Measurements from ENCODE around the gene LCE1F.

Gene LCE1F

DNA sequence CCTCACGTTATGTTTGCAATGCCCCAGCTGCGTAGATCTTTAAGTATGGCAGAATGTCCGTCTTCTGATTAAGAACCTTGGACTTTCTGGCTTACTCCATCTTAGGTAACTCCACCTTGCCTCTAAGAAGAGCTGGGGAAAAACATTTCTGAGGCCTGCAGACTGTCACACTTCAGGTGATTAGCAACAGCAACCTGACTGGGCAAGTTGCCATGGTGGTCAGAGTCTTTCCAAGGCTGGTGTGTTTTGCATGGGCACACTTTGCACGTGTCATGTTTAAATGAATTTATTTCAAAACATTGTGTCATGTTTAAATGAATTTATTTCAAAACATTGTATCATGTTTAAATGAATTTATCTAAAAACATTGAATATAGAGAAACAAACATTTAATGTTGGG lies 16.3 kb upstream of the LCE1F start:
- Mint-ChIP-seq H3K4me1 (ENCODE audit: low read depth) (no peaks in the 10 kb centered on the region), H3K4me3 (no peak overlapping the region), H3K27ac (no peak overlapping the region), H3K27me3 (peaks cover 36% of the 10 kb centered on the region), H3K36me3 (ENCODE audit: low read depth) (no peaks in the 10 kb centered on the region), H3K9me3 (no peaks in the 10 kb centered on the region)
- DNase-seq, result no peak

DNA sequence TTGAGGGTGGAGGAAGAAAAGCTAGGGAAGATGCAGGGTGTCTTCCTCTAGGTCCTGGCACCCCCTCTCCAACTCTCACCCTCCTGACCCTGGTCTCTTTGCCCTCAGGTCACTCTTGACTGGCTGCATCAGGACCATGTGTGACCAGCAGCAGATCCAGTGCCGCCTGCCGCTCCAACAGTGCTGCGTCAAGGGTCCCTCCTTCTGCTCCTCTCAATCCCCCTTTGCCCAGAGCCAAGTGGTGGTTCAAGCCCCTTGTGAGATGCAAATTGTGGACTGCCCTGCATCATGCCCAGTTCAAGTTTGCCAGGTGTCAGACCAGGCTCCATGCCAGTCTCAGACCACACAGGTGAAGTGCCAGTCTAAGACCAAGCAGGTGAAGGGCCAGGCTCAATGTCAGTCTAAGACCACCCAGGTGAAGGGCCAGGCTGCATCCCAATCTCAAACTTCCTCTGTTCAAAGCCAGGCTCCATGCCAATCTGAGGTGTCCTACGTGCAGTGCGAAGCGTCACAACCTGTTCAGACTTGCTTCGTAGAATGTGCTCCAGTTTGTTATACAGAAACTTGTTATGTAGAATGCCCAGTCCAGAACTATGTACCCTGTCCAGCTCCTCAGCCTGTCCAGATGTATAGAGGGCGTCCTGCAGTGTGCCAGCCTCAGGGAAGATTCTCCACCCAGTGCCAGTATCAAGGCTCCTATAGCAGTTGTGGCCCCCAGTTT lies 15.3 kb upstream of the LCE1F start:
- H3K9me3 Mint-ChIP-seq, result no peaks in the 10 kb centered on the region
- no peak overlapping the region for H3K27ac Mint-ChIP-seq
- peaks cover 29% of the 10 kb centered on the region for H3K27me3 Mint-ChIP-seq
- no peaks in the 10 kb centered on the region for H3K36me3 Mint-ChIP-seq (ENCODE audit: low read depth)
- no peak for DNase-seq
- no peaks in the 10 kb centered on the region for H3K4me1 Mint-ChIP-seq (ENCODE audit: low read depth)
- H3K4me3 Mint-ChIP-seq, result no peak overlapping the region

DNA sequence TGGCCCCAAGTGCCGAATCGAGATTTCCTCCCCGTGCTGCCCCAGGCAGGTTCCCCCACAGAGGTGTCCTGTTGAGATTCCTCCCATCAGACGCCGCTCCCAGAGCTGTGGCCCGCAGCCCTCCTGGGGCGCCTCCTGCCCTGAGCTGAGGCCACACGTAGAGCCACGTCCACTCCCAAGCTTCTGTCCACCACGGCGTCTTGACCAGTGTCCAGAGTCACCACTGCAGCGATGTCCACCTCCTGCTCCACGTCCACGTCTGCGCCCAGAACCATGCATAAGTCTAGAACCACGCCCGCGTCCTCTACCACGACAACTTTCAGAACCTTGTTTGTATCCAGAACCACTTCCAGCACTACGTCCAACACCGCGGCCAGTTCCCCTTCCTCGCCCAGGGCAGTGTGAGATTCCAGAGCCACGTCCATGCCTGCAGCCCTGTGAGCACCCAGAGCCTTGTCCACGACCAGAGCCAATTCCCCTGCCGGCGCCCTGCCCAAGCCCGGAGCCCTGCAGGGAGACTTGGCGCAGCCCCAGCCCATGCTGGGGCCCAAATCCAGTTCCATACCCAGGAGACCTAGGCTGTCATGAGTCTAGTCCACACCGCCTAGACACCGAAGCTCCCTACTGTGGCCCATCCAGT lies 14.3 kb upstream of the LCE1F start:
- Mint-ChIP-seq H3K9me3 (no peaks in the 10 kb centered on the region), H3K27me3 (peaks cover 28% of the 10 kb centered on the region), H3K4me3 (no peak overlapping the region), H3K27ac (no peak overlapping the region), H3K4me1 (ENCODE audit: low read depth) (no peaks in the 10 kb centered on the region), H3K36me3 (ENCODE audit: low read depth) (no peaks in the 10 kb centered on the region)
- DNase-seq, result no peak

DNA sequence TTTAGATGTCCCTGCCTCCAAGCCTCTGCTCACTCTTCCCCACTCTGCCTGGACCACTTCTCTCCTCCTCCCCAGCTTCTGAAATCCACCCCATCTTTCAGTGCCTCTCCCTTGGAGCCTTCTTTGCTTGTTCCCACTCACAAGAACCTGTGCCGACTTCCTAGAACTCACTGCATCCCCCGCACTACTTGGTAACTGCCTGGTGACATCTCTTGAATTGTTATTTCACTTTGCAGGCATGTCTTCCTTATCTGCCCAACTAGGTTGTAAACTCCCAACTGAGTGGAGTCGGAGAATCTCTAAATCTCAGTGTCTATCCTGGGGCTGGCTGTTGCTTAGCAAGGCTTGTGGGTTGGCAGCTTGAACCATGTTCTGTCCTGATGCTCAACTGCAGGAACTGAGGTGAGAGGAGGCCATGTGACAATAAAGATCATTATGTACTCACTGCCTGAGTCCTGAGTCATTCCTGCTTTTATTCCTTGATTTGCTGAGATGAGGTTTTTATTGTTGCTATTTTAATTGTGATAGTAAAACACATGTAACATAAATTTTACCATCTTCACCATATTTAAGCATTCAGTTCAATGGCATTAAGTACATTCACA lies 13.2 kb upstream of the LCE1F start:
- peaks cover 24% of the 10 kb centered on the region for H3K27me3 Mint-ChIP-seq
- no peaks in the 10 kb centered on the region for H3K9me3 Mint-ChIP-seq
- DNase-seq, result no peak
- H3K4me3 Mint-ChIP-seq, result no peak overlapping the region
- H3K36me3 Mint-ChIP-seq (ENCODE audit: low read depth), result no peaks in the 10 kb centered on the region
- no peak overlapping the region for H3K27ac Mint-ChIP-seq
- H3K4me1 Mint-ChIP-seq (ENCODE audit: low read depth), result no peaks in the 10 kb centered on the region

DNA sequence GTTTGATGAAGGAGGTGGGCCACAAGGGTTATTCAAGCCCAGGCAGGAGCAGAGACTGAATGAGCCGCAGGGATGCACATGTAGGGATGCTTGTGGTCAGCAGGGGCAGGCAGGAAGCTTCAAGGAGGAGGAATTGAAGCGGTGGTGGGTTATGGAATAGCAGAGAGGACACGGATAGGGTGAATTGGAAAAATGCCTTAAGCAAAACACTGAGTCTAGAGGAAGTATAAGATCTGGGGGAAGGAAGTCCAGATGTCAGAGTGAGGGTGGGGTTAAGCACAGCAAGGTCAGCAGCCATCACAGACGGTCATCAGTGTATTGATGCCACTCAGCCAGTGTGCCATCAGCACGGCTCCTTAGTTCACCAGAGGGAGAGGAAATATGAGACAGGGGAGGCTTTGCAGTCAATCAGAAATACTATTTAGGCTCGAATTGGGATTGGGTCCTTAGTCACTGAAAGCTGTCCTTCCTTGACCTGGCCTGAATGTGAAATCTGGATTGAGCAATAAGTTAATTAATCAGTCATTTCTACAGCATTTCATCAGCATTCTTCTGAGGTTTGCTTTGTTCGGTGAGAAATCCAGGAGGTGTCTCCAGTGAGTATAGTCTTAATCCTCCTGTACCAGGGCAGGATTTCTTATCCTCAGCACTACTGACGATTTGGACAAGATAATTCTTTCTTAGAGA lies 6.0 kb upstream of the LCE1F start:
- no peak for DNase-seq
- Mint-ChIP-seq H3K9me3 (no peaks in the 10 kb centered on the region), H3K4me3 (no peak overlapping the region), H3K27me3 (peaks cover 5% of the 10 kb centered on the region), H3K36me3 (ENCODE audit: low read depth) (no peaks in the 10 kb centered on the region), H3K27ac (no peak overlapping the region), H3K4me1 (ENCODE audit: low read depth) (no peaks in the 10 kb centered on the region)

DNA sequence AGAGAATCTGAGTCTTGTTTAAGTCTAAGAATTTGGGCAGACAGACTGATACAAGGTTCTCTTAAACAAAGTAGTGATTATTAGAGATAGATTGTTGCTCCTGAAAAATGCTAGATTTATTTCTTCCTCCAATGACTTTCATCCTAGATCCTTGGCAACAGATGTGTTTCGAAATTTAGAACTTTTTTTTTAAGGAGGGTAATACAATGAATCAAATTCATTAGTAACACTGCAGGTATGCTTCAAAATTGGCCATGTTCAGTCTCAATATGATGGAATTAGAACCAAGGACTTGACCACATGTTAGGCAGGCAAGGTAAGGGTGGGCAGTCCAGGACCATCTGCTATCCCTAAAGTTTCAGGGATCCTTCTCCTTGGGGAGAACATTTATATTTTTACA lies 4.5 kb upstream of the LCE1F start:
- Mint-ChIP-seq H3K27ac (no peak overlapping the region), H3K9me3 (no peaks in the 10 kb centered on the region), H3K27me3 (peaks cover 16% of the 10 kb centered on the region), H3K4me3 (no peak overlapping the region), H3K4me1 (ENCODE audit: low read depth) (no peaks in the 10 kb centered on the region), H3K36me3 (ENCODE audit: low read depth) (no peaks in the 10 kb centered on the region)
- DNase-seq, result no peak

DNA sequence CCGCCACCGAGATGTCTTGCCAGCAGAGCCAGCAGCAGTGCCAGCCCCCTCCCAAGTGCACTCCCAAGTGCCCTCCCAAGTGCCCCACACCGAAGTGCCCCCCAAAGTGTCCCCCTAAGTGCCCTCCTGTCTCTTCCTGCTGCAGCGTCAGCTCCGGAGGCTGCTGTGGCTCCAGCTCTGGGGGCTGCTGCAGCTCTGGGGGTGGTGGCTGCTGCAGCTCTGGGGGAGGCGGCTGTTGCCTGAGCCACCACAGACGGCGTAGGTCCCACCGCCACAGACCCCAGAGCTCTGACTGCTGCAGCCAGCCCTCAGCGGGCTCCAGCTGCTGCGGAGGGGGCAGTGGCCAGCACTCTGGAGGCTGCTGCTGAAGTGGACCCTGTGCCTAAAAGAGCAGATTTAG lies 1.4 kb downstream of the LCE1F start:
- Mint-ChIP-seq H3K4me3 (no peak overlapping the region), H3K36me3 (ENCODE audit: low read depth) (no peaks in the 10 kb centered on the region), H3K27me3 (peaks cover 36% of the 10 kb centered on the region), H3K27ac (no peak overlapping the region), H3K9me3 (no peaks in the 10 kb centered on the region), H3K4me1 (ENCODE audit: low read depth) (no peaks in the 10 kb centered on the region)
- no peak for DNase-seq

DNA sequence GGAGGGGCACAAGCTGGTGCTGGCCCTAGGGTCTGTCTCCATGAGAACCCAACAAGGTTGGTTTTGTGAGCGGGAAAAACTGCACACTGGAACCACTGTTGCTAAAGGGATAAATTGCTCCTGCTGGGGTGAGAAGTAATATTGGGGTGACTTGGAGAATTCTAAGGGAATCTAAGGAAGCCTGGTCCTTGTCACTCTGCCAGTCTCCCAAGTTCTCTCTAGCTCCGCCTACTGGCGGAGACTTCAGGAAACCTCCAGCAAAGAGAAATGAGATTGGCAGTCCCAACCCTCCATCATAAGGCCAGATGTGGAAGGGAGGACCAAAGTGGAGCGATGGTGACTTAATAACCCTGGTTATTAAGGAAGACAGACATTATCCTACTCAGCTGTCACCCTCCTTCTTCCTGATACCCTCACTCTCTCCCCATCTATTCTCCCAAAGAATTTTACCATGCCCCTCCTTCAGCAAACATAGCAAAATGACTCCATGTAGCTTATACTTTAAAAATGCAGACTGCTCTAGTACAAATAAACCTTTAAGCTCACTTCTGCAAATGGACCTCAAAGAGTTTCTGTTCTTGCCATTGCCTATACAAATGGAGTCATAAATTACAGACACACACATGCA lies 2.7 kb downstream of the LCE1F start:
- Mint-ChIP-seq H3K27me3 (peaks cover 39% of the 10 kb centered on the region), H3K36me3 (ENCODE audit: low read depth) (no peaks in the 10 kb centered on the region), H3K9me3 (no peaks in the 10 kb centered on the region), H3K4me3 (no peak overlapping the region), H3K4me1 (ENCODE audit: low read depth) (no peaks in the 10 kb centered on the region), H3K27ac (no peak overlapping the region)
- DNase-seq, result no peak

DNA sequence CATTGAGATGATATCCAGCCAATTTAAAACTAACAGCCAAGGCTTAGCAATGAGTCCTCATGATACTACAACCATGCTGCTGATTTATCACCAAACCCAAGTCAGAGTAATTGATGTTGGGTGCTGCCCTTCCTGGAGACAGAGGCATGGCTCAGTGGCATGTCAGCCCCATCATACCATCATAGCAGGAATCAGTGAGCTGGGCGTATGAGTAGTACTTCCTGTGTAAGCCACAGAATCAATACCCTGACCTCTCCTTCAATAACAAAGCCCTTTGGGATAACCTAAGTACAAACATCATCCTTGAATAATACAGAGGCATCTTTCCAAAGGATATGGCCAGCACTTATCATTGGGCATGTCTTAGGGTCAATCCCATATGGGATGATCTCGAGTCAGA lies 8.2 kb downstream of the LCE1F start:
- Mint-ChIP-seq H3K4me3 (no peak overlapping the region), H3K27me3 (peaks cover 57% of the 10 kb centered on the region), H3K36me3 (ENCODE audit: low read depth) (no peaks in the 10 kb centered on the region), H3K27ac (no peak overlapping the region), H3K9me3 (no peaks in the 10 kb centered on the region), H3K4me1 (ENCODE audit: low read depth) (no peaks in the 10 kb centered on the region)
- no peak for DNase-seq

DNA sequence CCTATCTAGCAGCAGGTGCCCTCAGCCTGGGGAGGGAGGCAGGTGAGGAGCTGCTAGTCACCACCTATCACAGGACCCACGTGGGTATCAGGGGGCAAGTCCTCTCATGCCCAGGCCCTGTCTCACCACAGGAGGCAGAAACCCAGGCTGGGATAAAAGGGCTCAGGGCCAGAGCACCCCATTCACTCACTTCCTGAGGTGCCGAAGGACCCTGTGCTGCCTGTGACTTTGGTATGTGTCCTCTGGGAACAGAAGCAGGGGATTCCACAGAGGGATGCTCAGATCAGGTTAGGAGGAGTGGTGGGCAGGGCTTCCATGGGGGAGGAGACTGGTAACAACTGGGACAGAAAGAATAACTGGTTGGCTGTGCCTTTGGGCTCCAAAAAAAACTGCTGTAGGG lies 11.1 kb downstream of the LCE1F start, which contains the start of gene LCE1E:
Gene LCE1E (plus strand): TSS at position 181 of the 400 bp plus-strand sequence. CDS start 1,043 bp downstream, outside the sequence.
- Mint-ChIP-seq H3K4me3 (no peak within 1 kb of the TSS), H3K27ac (no peak within 1 kb of the TSS), H3K4me1 (ENCODE audit: low read depth) (no peaks in the 10 kb centered on the region), H3K36me3 (ENCODE audit: low read depth) (no peaks in the 10 kb centered on the region), H3K9me3 (no peaks in the 10 kb centered on the region), H3K27me3 (peaks cover 49% of the 10 kb centered on the region)
- no peak for DNase-seq

DNA sequence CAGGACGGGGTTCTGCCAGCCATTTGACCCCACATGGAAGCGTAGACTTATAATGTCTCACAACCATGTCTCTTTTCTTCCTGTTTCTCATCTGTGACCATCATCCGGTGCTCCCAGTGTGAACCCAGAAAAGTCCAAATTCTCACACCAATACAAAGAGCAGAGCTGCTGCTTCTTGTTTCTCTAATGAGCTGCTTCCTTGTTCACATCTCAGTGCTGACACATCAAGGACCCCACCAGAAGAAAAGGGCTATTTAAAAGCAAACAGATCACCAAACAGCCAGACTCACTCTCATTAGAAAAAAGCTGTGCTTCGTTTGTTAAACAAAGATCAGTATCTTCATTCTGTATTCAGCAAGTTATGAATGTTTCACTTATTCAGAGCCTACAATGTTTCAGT lies 20.7 kb downstream of the LCE1F start:
- Mint-ChIP-seq H3K4me1 (ENCODE audit: low read depth) (no peaks in the 10 kb centered on the region), H3K9me3 (no peaks in the 10 kb centered on the region), H3K27ac (no peak overlapping the region), H3K36me3 (ENCODE audit: low read depth) (no peaks in the 10 kb centered on the region), H3K4me3 (no peak overlapping the region), H3K27me3 (peaks cover 15% of the 10 kb centered on the region)
- DNase-seq, result no peak

DNA sequence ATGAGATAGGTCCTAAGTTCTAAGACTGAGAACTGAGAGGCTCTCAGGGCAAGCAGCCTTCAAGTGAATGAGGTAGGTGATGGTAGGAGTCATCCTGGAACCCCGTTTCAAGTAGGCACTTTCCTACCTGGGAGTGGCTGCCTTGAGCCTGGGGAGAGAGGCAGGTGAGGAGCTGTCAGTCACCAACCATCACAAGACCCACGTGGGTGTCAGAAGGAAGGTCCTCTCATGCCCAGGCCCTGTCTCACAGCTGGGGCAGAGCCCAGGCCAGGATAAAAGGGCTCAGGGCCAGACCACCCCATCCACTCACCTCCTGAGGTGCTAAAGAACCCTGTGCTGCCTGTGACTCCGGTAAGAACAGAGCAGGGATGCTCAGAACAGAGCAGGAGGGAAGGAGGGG lies 21.5 kb downstream of the LCE1F start, which contains the start of gene LCE1D:
Gene LCE1D (plus strand): TSS at position 301 of the 400 bp plus-strand sequence. CDS start 1,074 bp downstream, outside the sequence.
- H3K36me3 Mint-ChIP-seq (ENCODE audit: low read depth), result no peaks in the 10 kb centered on the region
- H3K27ac Mint-ChIP-seq, result no peak within 1 kb of the TSS
- H3K4me1 Mint-ChIP-seq (ENCODE audit: low read depth), result no peaks in the 10 kb centered on the region
- DNase-seq, result no peak
- H3K27me3 Mint-ChIP-seq, result peaks cover 22% of the 10 kb centered on the region
- H3K4me3 Mint-ChIP-seq, result no peak within 1 kb of the TSS
- no peaks in the 10 kb centered on the region for H3K9me3 Mint-ChIP-seq

DNA sequence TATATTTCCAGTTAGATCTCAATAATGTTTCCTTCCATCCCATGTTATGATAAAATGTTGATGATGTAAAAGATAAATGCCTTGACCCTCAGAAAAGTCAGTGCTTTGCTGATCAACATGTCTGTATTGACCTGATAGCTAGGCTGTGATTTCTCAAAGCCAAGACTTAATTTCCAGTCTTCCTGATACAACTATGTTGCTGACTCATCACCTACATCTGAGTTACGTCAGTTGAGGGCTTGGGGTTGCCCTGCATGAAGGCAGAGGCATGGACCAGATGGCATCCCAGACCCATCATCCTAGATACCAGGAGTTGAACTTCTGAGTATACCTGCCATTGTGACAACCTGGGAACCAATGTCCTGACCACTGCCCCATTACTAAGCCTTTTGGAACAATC lies 26.4 kb downstream of the LCE1F start:
- peaks cover 54% of the 10 kb centered on the region for H3K27me3 Mint-ChIP-seq
- no peaks in the 10 kb centered on the region for H3K9me3 Mint-ChIP-seq
- H3K4me3 Mint-ChIP-seq, result no peak overlapping the region

DNA sequence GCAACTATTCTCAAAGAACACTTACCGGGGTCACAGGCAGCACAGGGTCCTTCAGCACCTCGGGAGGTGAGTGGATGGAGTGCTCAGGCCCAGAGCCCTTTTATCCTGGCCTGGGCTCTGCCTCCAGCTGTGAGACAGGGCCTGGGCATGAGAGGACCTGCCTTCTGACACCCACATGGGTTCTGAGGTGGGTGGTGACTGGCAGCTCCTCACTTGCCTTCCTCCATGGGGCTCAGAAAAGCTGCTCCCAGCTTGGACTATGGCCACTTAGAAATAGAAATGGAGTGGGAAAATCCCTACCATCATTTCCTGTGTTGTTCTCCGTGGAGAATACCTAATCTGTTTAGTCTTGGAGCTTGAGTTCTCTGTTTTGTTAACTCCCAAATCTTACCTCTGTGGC lies 31.6 kb downstream of the LCE1F start, which contains the start of gene LCE1C:
Gene LCE1C (minus strand): TSS at position 76 of the 400 bp plus-strand sequence. CDS start 1,173 bp downstream, outside the sequence.
- Mint-ChIP-seq H3K36me3 (ENCODE audit: low read depth) (no peaks in the 10 kb centered on the region), H3K4me3 (no peak within 1 kb of the TSS), H3K27me3 (peaks cover 40% of the 10 kb centered on the region), H3K27ac (no peak within 1 kb of the TSS), H3K9me3 (no peaks in the 10 kb centered on the region), H3K4me1 (ENCODE audit: low read depth) (no peaks in the 10 kb centered on the region)
- no peak for DNase-seq

More for the DNA sequence above, 26.4 kb downstream of the LCE1F start:
- H3K27ac Mint-ChIP-seq, result no peak overlapping the region
- DNase-seq, result no peak
- no peaks in the 10 kb centered on the region for H3K36me3 Mint-ChIP-seq (ENCODE audit: low read depth)
- H3K4me1 Mint-ChIP-seq (ENCODE audit: low read depth), result no peaks in the 10 kb centered on the region
